Right lobe of liver (tissue), 4 donors: ENCODE results near the gene KIF1A.

ENCODE experiments used
- CTCF ChIP-seq, 4 donors: fragments of 200-600 bp in 3 of 4; fragments of 450-650 bp in 1 of 4; IDR thresholded peaks; one replicate each; pipeline versions ENCODE4 v1.5.1 to v1.8.0; 2016 to 2022; ENCODE audit warnings: antibody characterized with exemption in 4 of 4, mild to moderate bottlenecking in 2 of 4
- POLR2A ChIP-seq: fragments of 450-650 bp; IDR thresholded peaks from one replicate; pipeline ENCODE4 v1.6.1; 2017; ENCODE audit warnings: antibody characterized with exemption, mild to moderate bottlenecking
- donor health status: DM: no; HTN: no; CAD: no.
- donor health status: DM: no; HTN: no; CAD: no.
- donor health status: DM: no; HTN: yes; CAD: no.

- TF ChIP-seq POLR2A (no peak), CTCF (IDR thresholded peaks at IDR 0.05) (no peak)
These were observed 45.2 kb downstream of the KIF1A start for GRCh38 chr2:240774856-240775255.
